Esophagus squamous epithelium (tissue), 4 donors: ENCODE results near the gene PACS2.
A peak's percentile ranks its signal among the peaks of the same experiment; 100 is the strongest.

ENCODE experiments used
- POLR2A ChIP-seq, 4 donors: fragments of 450-650 bp; IDR thresholded peaks; one replicate each; pipeline ENCODE4 v1.6.1; 2017; ENCODE audit warnings: antibody characterized with exemption in 4 of 4, mild to moderate bottlenecking in 4 of 4, moderate library complexity in 3 of 4
- TF ChIP-seq, protein P1 (sequence below), 6 experiments: fragments of 450-650 bp in 4 of 6; fragments of 200-600 bp in 2 of 6; sonication (generic) in 2 of 6; IDR thresholded peaks; one replicate each; pipeline ENCODE4 v1.5.1; 2016 to 2019; ENCODE audit warnings: antibody characterized with exemption in 6 of 6, mild to moderate bottlenecking in 4 of 6, moderate library complexity in 4 of 6

DNA sequence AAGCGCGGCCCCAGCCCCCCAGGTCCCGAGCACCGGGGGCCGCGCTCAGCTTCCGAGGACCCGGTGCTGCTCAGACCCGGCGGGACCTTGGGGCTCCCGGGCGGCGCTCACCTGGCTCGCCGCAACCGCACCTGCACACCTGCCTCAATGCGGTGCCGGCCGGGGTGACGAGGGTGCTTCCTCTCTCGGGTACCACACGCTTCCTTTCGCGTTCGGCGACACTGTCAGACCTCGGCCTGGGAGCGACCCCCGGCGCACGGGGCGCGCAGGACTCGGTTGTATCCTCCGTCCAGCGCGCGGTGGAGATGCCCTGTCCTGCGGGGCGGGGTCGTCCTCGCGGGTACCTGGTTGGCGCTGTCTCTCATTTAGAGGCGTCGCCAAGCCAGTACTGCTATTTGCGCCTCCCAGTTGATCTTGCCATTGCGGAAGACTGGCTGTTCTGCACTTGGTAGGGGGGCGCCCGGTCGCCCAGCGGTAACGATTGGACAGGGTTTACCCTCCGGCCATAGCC is 718 bp downstream of the PACS2 start:
- TF ChIP-seq POLR2A (IDR thresholded peaks at IDR 0.05) = no peak
- TF ChIP-seq, protein P1, sequence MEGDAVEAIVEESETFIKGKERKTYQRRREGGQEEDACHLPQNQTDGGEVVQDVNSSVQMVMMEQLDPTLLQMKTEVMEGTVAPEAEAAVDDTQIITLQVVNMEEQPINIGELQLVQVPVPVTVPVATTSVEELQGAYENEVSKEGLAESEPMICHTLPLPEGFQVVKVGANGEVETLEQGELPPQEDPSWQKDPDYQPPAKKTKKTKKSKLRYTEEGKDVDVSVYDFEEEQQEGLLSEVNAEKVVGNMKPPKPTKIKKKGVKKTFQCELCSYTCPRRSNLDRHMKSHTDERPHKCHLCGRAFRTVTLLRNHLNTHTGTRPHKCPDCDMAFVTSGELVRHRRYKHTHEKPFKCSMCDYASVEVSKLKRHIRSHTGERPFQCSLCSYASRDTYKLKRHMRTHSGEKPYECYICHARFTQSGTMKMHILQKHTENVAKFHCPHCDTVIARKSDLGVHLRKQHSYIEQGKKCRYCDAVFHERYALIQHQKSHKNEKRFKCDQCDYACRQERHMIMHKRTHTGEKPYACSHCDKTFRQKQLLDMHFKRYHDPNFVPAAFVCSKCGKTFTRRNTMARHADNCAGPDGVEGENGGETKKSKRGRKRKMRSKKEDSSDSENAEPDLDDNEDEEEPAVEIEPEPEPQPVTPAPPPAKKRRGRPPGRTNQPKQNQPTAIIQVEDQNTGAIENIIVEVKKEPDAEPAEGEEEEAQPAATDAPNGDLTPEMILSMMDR (IDR thresholded peaks at IDR 0.05) = peak in 1 of 6 experiments; percentile 3
